ENCODE data around the gene ROR2. TPM values are rescaled to one million over a fixed set of nuclear protein-coding genes. Genes with fewer than 3 reads are reported as not detected.
"Not testable (repeated sequence)": the region's sequence is repeated elsewhere in the genome, so short reads cannot be mapped to it uniquely, and the experiment has no call there.

ROR2 gene
- total and polyA plus RNA-seq, 2 donors = 4.5 to 7.1 TPM

DNA sequence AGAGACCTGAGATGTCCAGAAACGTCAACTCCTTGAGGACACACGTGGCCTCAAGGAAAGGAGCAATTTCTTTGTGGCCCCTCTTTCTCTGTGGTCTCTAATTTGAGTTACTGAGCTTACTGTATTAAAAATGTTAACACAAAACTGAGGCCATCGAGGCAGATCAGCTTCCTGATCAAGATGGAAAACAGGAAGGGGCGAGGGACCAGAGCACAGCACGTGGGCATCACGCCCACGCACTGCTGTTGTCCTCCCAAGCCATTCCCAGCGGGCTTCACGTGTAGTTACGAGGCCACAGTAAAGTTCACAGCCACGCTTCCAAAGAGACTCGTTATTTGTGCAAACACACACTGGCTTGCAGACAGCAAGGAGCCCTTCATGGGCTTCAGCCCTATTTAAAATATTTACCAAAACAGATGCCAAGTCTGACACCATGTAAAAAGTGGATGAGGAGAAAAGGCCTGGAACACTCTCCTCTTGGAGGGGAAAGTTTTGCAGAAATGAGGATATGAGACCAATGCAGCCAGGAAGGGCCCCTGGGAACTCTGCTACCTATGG lies 149.5 kb downstream of the ROR2 start:
- H3K36me3 ChIP-seq (ENCODE audit: control insufficient read depth in 2 of 2, insufficient read depth in 2 of 2, low read length in 1 of 2) = no peaks in the 10 kb centered on the region
- no peak for DNase-seq (ENCODE audit: low read depth in 6 of 9, low spot score in 9 of 9)
- no peaks in the 10 kb centered on the region for H3K9me3 ChIP-seq (ENCODE audit: control insufficient read depth in 2 of 2, insufficient read depth in 1 of 2, low read length in 1 of 2)
- no peak overlapping the region for H3K27ac ChIP-seq (ENCODE audit: low read depth in 1 of 2, low read length in 1 of 2)
- WGBS = 93% methylated on average over 12 of the region's 12 CpGs
- no peak overlapping the region for H3K4me3 ChIP-seq (ENCODE audit: low read length in 2 of 2)
- no peaks in the 10 kb centered on the region for H3K27me3 ChIP-seq (ENCODE audit: control insufficient read depth in 2 of 2, insufficient read depth in 1 of 2, low read length in 1 of 2)
- H3K4me1 ChIP-seq (ENCODE audit: control insufficient read depth in 2 of 2, insufficient read depth in 2 of 2, low read length in 2 of 2) = peaks cover 0 to 2% of the 10 kb centered on the region in 2 donors

DNA sequence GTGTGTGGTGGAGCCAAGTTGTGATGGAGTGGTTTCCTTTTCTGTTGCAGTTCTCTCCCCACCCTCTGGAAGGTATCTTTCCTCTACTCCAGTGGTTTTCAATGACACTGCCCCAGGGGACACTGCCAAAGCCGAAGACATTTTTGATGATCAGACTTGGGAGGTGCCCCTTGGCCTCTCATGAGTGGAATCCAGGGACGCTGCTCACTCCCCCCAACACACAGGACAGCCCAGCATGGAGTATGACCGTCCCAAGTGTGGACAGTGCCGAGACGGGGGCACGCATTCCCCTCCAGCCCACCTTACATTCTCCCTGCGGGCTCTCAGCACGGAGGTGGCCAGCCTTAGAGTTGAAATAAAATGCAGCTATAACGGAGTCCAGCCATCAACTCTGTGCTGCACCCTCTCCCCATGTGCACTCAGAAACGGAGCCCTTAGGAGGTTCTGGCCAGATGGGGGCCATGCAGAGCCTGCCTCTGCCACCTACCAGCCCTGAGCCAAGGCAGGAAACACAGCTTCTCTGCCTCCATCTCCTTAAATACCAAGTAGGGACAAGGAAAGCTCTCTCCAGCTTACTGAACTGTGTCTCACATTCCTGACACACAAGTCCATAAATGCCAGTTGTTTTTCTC lies 150.8 kb downstream of the ROR2 start:
- 95% methylated on average over 10 of the region's 10 CpGs for WGBS
- no peaks in the 10 kb centered on the region for H3K27me3 ChIP-seq (ENCODE audit: control insufficient read depth in 2 of 2, insufficient read depth in 1 of 2, low read length in 1 of 2)
- peaks cover 0 to 2% of the 10 kb centered on the region in 2 donors for H3K4me1 ChIP-seq (ENCODE audit: control insufficient read depth in 2 of 2, insufficient read depth in 2 of 2, low read length in 2 of 2)
- H3K27ac ChIP-seq (ENCODE audit: low read depth in 1 of 2, low read length in 1 of 2) = no peak overlapping the region
- no peak for DNase-seq (ENCODE audit: low read depth in 6 of 9, low spot score in 9 of 9)
- no peak overlapping the region for H3K4me3 ChIP-seq (ENCODE audit: low read length in 2 of 2)
- H3K9me3 ChIP-seq (ENCODE audit: control insufficient read depth in 2 of 2, insufficient read depth in 1 of 2, low read length in 1 of 2) = no peaks in the 10 kb centered on the region
- H3K36me3 ChIP-seq (ENCODE audit: control insufficient read depth in 2 of 2, insufficient read depth in 2 of 2, low read length in 1 of 2) = no peaks in the 10 kb centered on the region

DNA sequence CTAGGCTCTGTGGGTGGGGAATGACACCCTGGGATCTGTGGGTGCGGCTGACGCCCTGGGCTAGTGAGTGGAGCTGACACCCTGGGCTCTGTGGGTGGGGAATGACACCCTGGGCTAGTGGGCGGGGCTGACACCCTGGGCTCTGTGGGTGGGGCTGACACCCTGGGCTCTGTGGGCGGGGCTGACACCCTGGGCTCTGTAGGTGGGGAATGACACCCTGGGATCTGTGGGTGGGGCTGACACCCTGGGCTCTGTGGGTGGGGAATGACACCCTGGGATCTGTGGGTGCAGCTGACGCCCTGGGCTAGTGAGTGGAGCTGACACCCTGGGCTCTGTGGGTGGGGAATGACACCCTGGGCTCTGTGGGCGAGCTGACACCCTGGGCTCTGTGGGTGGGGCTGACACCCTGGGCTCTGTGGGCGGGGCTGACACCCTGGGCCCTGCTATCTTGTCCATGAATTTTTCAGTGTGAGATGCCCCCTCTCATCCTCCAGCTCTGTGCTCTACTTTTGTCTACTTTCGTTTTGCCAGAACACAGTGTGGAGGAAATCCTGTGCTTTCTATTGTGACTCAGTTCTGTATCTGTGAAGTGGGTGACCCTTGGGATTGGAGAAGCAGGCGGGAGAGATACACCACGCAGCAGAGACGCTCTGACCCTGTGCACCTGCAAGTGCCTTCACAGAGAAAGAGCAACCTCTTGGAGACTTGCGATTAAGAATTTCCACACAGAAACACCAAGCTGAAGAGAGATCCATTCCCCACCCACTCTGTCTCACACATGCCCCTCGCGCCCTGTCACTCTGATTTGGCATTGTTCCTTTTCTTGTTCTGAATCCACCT lies 151.5 kb downstream of the ROR2 start:
- H3K27ac ChIP-seq (ENCODE audit: low read depth in 1 of 2, low read length in 1 of 2); H3K36me3 ChIP-seq (ENCODE audit: control insufficient read depth in 2 of 2, insufficient read depth in 2 of 2, low read length in 1 of 2); H3K4me3 ChIP-seq (ENCODE audit: low read length in 2 of 2); H3K27me3 ChIP-seq (ENCODE audit: control insufficient read depth in 2 of 2, insufficient read depth in 1 of 2, low read length in 1 of 2); H3K9me3 ChIP-seq (ENCODE audit: control insufficient read depth in 2 of 2, insufficient read depth in 1 of 2, low read length in 1 of 2); H3K4me1 ChIP-seq (ENCODE audit: control insufficient read depth in 2 of 2, insufficient read depth in 2 of 2, low read length in 2 of 2); DNase-seq (ENCODE audit: low read depth in 6 of 9, low spot score in 9 of 9): not testable (repeated sequence)
- 89% methylated on average over 14 of the region's 14 CpGs for WGBS

DNA sequence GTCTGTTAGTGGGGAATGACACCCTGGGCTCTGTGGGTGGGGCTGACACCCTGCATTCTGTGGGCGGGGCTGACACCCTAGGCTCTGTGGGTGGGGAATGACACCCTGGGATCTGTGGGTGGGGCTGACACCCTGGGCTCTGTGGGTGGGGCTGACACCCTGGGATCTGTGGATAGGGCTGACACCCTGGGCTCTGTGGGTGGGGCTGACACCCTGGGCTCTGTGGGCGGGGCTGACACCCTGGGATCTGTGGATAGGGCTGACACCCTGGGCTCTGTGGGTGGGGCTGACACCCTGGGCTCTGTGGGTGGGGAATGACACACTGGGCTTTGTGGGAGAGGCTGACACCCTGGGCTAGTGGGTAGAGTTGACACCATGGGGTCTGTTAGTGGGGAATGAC lies 152.5 kb downstream of the ROR2 start:
- WGBS = 100% methylated on average over 1 of the region's 2 CpGs
- H3K27ac ChIP-seq (ENCODE audit: low read depth in 1 of 2, low read length in 1 of 2); H3K4me1 ChIP-seq (ENCODE audit: control insufficient read depth in 2 of 2, insufficient read depth in 2 of 2, low read length in 2 of 2); H3K27me3 ChIP-seq (ENCODE audit: control insufficient read depth in 2 of 2, insufficient read depth in 1 of 2, low read length in 1 of 2); H3K36me3 ChIP-seq (ENCODE audit: control insufficient read depth in 2 of 2, insufficient read depth in 2 of 2, low read length in 1 of 2); H3K4me3 ChIP-seq (ENCODE audit: low read length in 2 of 2); H3K9me3 ChIP-seq (ENCODE audit: control insufficient read depth in 2 of 2, insufficient read depth in 1 of 2, low read length in 1 of 2); DNase-seq (ENCODE audit: low read depth in 6 of 9, low spot score in 9 of 9): not testable (repeated sequence)

DNA sequence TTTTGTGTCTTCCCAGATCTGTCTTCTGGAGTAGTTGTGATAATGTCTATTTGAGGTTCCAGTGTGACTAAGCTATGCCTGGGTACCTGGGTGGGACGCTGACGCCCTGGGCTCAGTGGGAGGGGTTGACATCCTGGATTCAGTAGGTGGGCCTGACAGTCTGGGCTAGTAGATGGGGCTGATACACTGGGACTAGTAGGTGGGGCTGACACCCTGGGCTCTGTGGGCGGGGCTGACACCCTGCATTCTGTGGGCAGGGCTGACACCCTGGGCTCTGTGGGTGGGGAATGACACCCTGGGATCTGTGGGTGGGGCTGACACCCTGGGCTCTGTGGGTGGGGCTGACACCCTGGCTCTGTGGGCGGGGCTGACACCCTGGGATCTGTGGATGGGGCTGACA lies 153.5 kb downstream of the ROR2 start:
- DNase-seq (ENCODE audit: low read depth in 6 of 9, low spot score in 9 of 9); H3K4me3 ChIP-seq (ENCODE audit: low read length in 2 of 2); H3K4me1 ChIP-seq (ENCODE audit: control insufficient read depth in 2 of 2, insufficient read depth in 2 of 2, low read length in 2 of 2); H3K27me3 ChIP-seq (ENCODE audit: control insufficient read depth in 2 of 2, insufficient read depth in 1 of 2, low read length in 1 of 2); H3K9me3 ChIP-seq (ENCODE audit: control insufficient read depth in 2 of 2, insufficient read depth in 1 of 2, low read length in 1 of 2); H3K27ac ChIP-seq (ENCODE audit: low read depth in 1 of 2, low read length in 1 of 2); H3K36me3 ChIP-seq (ENCODE audit: control insufficient read depth in 2 of 2, insufficient read depth in 2 of 2, low read length in 1 of 2): not testable (repeated sequence)
- WGBS = 96% methylated on average over 4 of the region's 4 CpGs

DNA sequence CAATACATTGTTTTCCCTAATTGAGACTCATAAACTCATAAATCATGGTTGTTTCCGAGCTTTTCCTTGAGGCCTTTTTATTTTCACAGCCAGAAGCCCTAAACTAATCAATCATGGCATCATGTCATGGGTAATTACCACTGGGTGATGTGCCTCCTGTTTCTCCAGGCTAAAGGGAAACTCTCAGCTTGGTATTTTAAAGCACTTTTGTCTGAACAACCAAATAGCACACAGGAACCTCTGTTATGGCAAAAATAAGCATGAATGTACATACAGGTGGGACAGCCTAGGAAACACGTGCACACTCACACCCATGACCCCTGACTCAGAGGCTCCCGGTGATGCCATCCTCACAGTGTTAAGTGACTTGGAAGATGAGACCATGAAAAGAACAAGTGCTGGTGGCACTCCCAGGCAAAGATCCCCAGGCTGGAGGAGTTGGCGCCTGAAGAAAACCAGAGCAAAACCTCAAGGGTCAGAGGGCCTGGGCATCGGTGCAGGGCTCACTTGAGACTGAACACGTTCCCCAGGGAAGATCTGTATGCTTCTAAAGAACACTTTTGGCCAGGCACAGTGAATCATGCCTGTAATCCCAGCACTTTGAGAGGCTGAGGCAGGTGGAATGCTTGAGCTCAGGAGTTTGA lies 154.3 kb downstream of the ROR2 start:
- no peak for DNase-seq (ENCODE audit: low read depth in 6 of 9, low spot score in 9 of 9)
- H3K27me3 ChIP-seq (ENCODE audit: control insufficient read depth in 2 of 2, insufficient read depth in 1 of 2, low read length in 1 of 2) = no peaks in the 10 kb centered on the region
- no peak overlapping the region for H3K4me3 ChIP-seq (ENCODE audit: low read length in 2 of 2)
- H3K4me1 ChIP-seq (ENCODE audit: control insufficient read depth in 2 of 2, insufficient read depth in 2 of 2, low read length in 2 of 2) = peaks cover 0 to 2% of the 10 kb centered on the region in 2 donors
- H3K36me3 ChIP-seq (ENCODE audit: control insufficient read depth in 2 of 2, insufficient read depth in 2 of 2, low read length in 1 of 2) = no peaks in the 10 kb centered on the region
- H3K9me3 ChIP-seq (ENCODE audit: control insufficient read depth in 2 of 2, insufficient read depth in 1 of 2, low read length in 1 of 2) = no peaks in the 10 kb centered on the region
- H3K27ac ChIP-seq (ENCODE audit: low read depth in 1 of 2, low read length in 1 of 2) = no peak overlapping the region
- WGBS = 77% methylated on average over 6 of the region's 6 CpGs

DNA sequence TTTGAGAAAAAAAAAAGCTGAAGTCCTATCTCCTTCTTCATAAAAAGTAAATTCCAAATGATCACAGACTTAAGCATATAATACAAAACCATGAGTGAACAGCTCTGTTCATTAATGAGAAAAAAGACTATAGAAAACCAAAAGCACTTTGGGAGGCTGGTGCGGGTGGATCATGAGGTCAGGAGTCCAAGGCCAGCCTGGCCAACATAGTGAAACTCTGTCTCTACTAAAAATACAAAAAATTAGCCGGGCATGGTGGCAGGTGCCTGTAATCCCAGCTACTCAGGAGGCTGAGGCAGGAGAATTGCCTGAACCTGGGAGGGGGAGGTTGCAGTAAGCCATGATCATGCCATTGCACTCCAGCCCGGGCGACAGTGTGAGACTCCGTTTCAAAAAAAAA lies 156.7 kb downstream of the ROR2 start:
- not testable (repeated sequence) for H3K27ac ChIP-seq (ENCODE audit: low read depth in 1 of 2, low read length in 1 of 2); H3K36me3 ChIP-seq (ENCODE audit: control insufficient read depth in 2 of 2, insufficient read depth in 2 of 2, low read length in 1 of 2); H3K27me3 ChIP-seq (ENCODE audit: control insufficient read depth in 2 of 2, insufficient read depth in 1 of 2, low read length in 1 of 2); H3K9me3 ChIP-seq (ENCODE audit: control insufficient read depth in 2 of 2, insufficient read depth in 1 of 2, low read length in 1 of 2); DNase-seq (ENCODE audit: low read depth in 6 of 9, low spot score in 9 of 9); H3K4me1 ChIP-seq (ENCODE audit: control insufficient read depth in 2 of 2, insufficient read depth in 2 of 2, low read length in 2 of 2); H3K4me3 ChIP-seq (ENCODE audit: low read length in 2 of 2)
- 96% methylated on average over 5 of the region's 5 CpGs for WGBS

DNA sequence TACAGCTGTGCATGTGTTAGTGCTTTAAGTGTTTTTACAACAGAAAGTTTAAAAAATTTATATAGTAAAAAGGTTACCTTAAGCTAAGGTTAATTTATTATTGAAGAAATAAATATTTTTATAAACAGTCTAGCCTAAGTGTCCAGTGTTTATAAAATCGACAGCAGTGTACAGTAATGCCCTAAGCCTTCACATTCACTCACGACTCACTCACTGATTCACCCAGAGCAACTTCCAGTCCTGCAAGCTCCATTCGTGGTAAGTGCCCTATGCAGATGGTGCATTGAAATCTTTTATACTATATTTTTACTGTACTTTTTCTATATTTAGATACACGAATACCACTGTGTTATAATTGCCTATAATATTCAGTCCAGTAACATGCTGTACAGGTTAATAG lies 159.1 kb downstream of the ROR2 start:
- H3K36me3 ChIP-seq (ENCODE audit: control insufficient read depth in 2 of 2, insufficient read depth in 2 of 2, low read length in 1 of 2) = no peaks in the 10 kb centered on the region
- no peaks in the 10 kb centered on the region for H3K4me1 ChIP-seq (ENCODE audit: control insufficient read depth in 2 of 2, insufficient read depth in 2 of 2, low read length in 2 of 2)
- no peak overlapping the region for H3K27ac ChIP-seq (ENCODE audit: low read depth in 1 of 2, low read length in 1 of 2)
- H3K4me3 ChIP-seq (ENCODE audit: low read length in 2 of 2) = no peak overlapping the region
- peaks cover 0 to 2% of the 10 kb centered on the region in 2 donors for H3K27me3 ChIP-seq (ENCODE audit: control insufficient read depth in 2 of 2, insufficient read depth in 1 of 2, low read length in 1 of 2)
- no peaks in the 10 kb centered on the region for H3K9me3 ChIP-seq (ENCODE audit: control insufficient read depth in 2 of 2, insufficient read depth in 1 of 2, low read length in 1 of 2)
- WGBS = 92% methylated on average over 4 of the region's 4 CpGs
- no peak for DNase-seq (ENCODE audit: low read depth in 6 of 9, low spot score in 9 of 9)

DNA sequence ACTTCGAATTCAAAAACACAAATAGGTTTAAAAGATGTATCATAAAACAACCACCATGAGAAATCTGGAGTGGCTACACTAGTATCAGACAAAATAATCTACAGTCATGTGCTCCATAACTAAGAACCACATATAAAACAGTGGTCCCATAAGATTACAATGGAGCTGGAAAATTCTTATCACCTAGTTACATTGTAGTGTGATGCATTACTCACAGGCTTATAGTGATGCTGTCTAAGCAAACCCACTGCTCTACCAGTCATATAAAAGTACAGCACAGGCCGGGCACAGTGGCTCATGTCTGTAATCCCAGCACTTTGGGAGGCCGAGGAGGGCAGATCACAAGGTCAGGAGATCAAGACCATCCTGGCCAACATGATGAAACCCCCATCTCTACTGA lies 160.1 kb downstream of the ROR2 start:
- H3K36me3 ChIP-seq (ENCODE audit: control insufficient read depth in 2 of 2, insufficient read depth in 2 of 2, low read length in 1 of 2) = no peaks in the 10 kb centered on the region
- H3K4me1 ChIP-seq (ENCODE audit: control insufficient read depth in 2 of 2, insufficient read depth in 2 of 2, low read length in 2 of 2) = no peaks in the 10 kb centered on the region
- peaks cover 0 to 2% of the 10 kb centered on the region in 2 donors for H3K27me3 ChIP-seq (ENCODE audit: control insufficient read depth in 2 of 2, insufficient read depth in 1 of 2, low read length in 1 of 2)
- no peak for DNase-seq (ENCODE audit: low read depth in 6 of 9, low spot score in 9 of 9)
- 92% methylated on average over 3 of the region's 3 CpGs for WGBS
- no peak overlapping the region for H3K4me3 ChIP-seq (ENCODE audit: low read length in 2 of 2)
- H3K27ac ChIP-seq (ENCODE audit: low read depth in 1 of 2, low read length in 1 of 2) = no peak overlapping the region
- H3K9me3 ChIP-seq (ENCODE audit: control insufficient read depth in 2 of 2, insufficient read depth in 1 of 2, low read length in 1 of 2) = no peaks in the 10 kb centered on the region
